Activated T-cell treated with anti-CD3 and anti-CD28 coated beads for 4 hours (primary cell): ENCODE data around the gene RBMS3.
"Not testable (repeated sequence)": the region's sequence is repeated elsewhere in the genome, so short reads cannot be mapped to it uniquely, and the experiment has no call there.

Source experiments
- DNase-seq: peaks from one replicate; pipeline ENCODE4 v3.0.0-alpha.2; 2020

Gene RBMS3

GRCh38 chr3:29493109-29493508, 212.2 kb downstream of the RBMS3 start:
- no peak for DNase-seq

DNA sequence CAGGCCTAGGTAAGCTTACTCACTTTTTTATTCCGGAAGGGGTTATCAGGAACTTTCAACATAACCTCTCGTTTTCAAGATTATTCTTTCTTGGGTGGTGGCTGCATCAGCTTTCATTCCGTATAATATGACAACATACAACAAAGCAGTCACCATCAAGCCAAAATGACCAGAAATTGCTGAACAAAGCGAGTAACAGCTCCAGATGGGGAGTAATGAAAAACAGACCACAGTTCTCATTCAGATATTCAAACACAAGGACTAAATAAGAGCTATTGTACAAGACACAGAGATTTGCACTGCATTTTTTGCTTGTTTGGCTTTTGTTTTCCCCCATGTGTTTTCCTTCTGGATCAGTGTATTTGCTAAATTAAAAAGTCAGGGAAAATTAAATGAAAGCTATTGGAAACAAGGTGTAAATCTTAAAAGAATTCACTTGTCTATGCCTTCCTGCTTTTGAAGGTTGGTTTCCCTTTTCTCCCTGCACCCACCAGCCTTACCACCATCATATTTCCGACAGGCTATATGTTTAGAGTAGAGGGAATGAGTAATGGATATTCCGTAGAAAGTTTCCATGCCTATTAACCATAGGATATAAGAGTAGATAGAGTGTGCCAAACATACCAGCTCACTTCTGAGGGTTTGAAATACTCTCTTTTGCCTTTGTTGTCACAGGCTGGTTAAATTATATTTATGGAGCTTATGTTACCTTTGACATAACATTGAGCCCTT, 213.6 kb downstream of the RBMS3 start:
- DNase-seq, result no peak

- no peak for DNase-seq
Observed at GRCh38 chr3:29497282-29497681, 216.4 kb downstream of the RBMS3 start.

- no peak for DNase-seq
Observed at GRCh38 chr3:29502771-29503170, 221.9 kb downstream of the RBMS3 start.

- DNase-seq, result no peak
Observed at GRCh38 chr3:29503314-29503713, 222.4 kb downstream of the RBMS3 start.

DNA sequence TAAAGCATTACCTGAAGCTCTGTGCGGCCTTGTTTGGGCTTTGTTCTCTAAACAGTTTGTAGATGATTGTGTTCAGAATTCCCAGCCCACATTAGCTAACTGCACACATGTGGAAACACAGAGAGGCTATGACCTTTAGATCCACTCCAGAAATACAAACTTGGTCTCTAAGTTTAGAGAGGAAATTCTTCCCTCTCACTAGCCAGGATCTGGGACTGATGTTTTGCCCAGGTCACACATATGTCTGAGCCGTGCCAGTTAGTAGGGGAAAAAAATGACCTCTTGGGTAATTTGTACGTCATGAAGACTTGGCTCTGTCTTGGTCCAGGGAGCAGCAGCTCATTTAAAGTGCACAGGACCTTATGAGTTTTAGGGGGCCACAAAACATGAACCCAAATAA, 223.1 kb downstream of the RBMS3 start:
- no peak for DNase-seq

- DNase-seq, result no peak
Observed at GRCh38 chr3:29506502-29506901, 225.6 kb downstream of the RBMS3 start.

GRCh38 chr3:29511701-29512100, 230.8 kb downstream of the RBMS3 start:
- DNase-seq, result no peak

GRCh38 chr3:29512641-29513040, 231.8 kb downstream of the RBMS3 start:
- DNase-seq, result no peak

GRCh38 chr3:29513236-29513635, 232.4 kb downstream of the RBMS3 start:
- DNase-seq, result no peak

DNA sequence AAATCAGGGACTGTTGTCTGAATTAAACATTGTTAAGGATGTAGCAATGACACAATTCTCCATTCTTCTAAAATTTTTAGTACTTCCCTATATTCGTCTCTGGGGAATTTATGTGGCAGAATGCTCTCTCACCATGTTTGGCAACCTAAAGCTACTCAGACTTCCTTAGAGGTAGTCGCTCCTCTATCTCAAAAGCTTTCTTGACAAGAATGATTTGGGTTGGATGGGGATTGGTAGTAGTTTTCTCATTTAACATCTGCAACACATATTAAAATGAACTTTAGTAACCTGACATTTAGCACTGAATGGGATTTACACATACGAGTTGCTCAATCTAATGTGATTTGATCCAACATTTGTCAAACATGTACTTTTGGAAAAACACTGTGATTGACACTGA, 233.3 kb downstream of the RBMS3 start:
- DNase-seq, result no peak

GRCh38 chr3:29514912-29515311, 234.0 kb downstream of the RBMS3 start:
- no peak for DNase-seq

GRCh38 chr3:29515451-29515850, 234.6 kb downstream of the RBMS3 start:
- no peak for DNase-seq

- no peak for DNase-seq
Observed at GRCh38 chr3:29516164-29516563, 235.3 kb downstream of the RBMS3 start.

DNA sequence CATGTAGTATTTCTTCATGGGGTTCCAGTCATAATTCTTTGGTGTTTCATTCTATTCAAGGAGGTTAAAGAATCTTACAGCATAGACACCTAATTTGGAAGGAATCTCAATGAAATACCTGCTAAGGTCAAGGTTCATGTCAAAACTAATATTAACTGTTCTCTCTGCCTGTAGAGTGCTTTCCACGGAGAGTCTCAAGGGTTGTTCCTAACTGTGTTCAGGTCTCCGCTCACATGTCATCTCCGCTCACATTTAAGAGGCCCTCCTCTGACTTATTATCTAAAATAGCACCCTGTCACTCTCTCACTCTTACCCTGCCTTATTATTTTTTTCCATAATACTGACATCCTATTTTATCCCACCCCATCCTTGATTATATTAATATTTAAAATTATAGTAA, 239.9 kb downstream of the RBMS3 start:
- DNase-seq, result no peak

GRCh38 chr3:29521293-29521692, 240.4 kb downstream of the RBMS3 start:
- DNase-seq, result no peak

DNA sequence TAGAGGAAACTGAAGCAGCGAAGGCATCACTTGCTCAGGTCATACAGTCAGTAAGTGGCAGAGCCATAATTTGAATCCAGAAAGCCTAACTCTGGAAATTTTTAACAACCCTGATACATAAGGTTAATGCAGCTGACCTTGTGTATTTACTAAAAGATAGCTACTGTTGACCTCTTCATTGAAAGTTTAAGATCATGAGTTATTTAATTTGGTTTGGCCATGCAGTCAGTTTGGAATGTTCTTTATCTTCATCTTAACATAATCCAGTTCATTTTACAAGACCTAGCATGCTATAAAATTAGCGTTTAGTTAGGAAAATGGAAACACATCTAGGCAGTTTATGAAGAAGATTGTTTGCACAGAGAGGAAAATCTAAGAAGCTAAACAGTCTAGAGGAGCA, 240.9 kb downstream of the RBMS3 start:
- DNase-seq, result no peak

GRCh38 chr3:29524433-29524832, 243.6 kb downstream of the RBMS3 start:
- not testable (repeated sequence) for DNase-seq

DNA sequence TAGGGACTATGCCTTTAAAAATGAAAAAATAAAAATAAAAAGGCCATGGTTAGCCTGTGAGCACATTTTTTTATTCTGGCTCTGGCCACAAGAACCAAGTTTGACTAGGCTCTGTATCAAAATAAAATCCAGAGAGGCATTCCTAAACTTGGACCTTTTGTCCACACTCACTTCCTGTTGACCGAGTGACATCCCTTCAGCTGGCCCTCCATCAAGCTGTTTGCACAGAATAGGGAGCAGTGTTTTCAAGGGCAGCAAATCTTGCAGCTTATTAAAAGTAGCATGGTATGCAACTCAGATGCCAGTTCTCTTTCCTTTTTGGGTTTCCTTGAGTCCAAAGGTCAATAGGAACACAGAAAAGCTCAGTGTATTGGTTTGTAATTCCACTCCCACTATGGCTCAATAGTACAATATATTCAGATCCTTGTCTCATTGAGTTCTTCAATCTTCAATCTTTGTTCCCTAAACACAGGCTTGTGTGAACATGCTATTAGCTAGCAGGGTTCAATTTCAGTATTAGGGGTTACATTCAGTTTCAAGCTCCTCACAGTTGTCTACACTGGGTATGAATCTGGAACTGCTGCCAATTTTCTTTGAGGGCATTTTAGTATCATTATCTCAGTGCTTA, 244.5 kb downstream of the RBMS3 start:
- DNase-seq, result no peak

DNA sequence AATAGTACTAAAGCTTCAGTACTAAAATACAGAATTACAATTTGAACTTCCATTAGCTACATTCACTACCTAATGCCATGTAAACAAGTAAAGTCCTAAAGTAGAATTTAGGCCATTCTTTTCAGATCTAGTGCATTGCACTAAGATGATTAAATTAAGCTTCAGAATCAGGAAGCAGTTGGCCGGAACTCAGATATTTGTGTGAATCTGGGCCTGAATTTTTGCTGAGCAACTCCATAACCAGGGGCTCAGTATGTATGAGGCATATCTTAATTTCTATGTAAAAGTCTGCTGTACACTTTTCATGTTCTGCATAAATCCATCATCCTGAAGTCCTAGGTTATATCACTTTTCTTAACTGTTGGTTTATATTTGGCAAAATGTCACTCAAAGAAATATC, 246.4 kb downstream of the RBMS3 start:
- DNase-seq, result no peak

DNA sequence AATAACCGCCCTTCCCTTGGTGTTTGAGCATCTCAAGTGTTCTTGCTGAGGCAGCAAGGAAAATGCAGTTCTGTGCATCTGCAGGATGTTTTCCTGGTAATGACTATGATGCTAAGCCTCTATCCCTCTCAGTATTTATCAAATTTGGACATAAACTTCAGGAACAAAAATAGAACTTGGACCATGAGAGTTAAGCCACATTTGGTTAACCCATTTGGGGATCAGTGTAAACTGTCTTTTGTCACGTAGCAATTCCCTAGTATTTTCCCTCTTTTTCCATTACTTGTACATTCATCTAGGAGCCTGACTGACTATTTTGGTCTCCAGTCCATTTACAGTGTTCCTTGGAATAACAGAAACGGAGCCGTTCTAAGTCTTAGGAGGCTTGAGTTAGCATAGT, 250.8 kb downstream of the RBMS3 start:
- no peak for DNase-seq

DNA sequence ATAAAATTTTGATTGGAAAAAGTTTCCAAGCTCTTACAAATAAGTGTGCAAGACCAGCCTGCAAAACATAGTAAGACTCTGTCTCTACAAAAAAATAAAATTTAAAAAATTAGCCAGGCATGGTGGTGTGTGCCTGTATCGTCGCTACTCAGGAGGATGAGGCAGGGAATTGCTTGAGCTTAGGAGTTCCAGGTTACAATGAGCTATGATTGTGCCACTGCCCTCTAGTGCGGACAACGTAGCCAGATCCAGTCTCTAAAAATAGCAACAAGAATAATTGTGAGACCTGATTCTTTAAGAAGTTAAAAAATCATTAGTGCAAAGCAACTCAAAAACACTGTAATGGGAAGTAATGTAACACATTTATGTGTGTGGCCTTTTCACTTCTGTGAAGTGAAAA, 251.6 kb downstream of the RBMS3 start:
- DNase-seq, result no peak

GRCh38 chr3:29534006-29534405, 253.1 kb downstream of the RBMS3 start:
- no peak for DNase-seq

- no peak for DNase-seq
Observed at GRCh38 chr3:29536016-29536758, 255.3 kb downstream of the RBMS3 start.
